Adrenal gland (tissue), 5 donors: ENCODE results near the gene GPC5.

ENCODE experiments used
- CTCF ChIP-seq, 6 experiments: fragments of 450-650 bp in 4 of 6; fragments of 200-600 bp in 2 of 6; sonication (generic) in 1 of 6; IDR thresholded peaks; 1 replicate in 5 of 6; 2 replicates in 1 of 6; pipeline versions ENCODE4 v1.5.1 to v1.8.0; 2016 to 2021; ENCODE audit warnings: antibody characterized with exemption in 6 of 6, mild to moderate bottlenecking in 2 of 6, moderate library complexity in 1 of 6
- POLR2A ChIP-seq, 2 donors: fragments of 450-650 bp; IDR thresholded peaks; one replicate each; pipeline ENCODE4 v1.6.1; 2017; ENCODE audit warnings: antibody characterized with exemption in 2 of 2, mild to moderate bottlenecking in 2 of 2, moderate library complexity in 1 of 2
- donor health status: DM: no; HTN: no; CAD: no.

DNA sequence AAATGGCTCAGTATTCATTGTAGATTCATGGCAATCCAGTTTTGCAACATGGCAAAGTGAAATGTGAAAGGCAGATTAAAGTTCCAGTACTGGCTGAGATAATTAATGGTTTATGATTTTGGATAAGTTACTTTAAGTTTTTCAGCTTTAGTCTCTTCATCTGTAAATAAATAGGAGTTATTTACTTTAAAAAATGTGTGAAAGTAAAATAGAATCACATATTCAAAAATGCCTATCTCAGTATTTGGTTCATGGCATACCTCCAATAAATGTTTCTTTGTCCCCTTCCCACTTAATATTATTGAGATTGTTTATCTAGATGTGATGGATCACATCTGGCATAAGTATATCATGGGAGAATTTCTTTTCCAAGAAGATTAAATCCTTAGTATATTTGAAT lies 426.0 kb downstream of the GPC5 start:
- TF ChIP-seq CTCF (IDR thresholded peaks at IDR 0.05), result no peak
- TF ChIP-seq POLR2A (IDR thresholded peaks at IDR 0.05), result no peak
